HCT116 (cell line): Measurements from ENCODE around the gene SLC24A5. TPM values are rescaled to one million over a fixed set of nuclear protein-coding genes. Genes with fewer than 3 reads are reported as not detected.

ENCODE experiments used
- ATAC-seq: fragments of 200-7000 bp; cut with Tn5 transposase; 2 replicates; pipeline ENCODE4 v1.9.1; 2020; ENCODE audit warnings: mild to moderate bottlenecking, moderate library complexity
- BruUV-seq: library from RNA; stranded (reverse); fragments of 400-500 nt; replicated peaks from 2 replicates; lab custom pipeline; 2021; lab: Mats Ljungman, UMichigan
- CTCF ChIA-PET: fragments of 300-600 bp; sonication (Branson Sonifier 250); formaldehyde crosslinking; loops from one replicate; lab custom pipeline; 2021; ENCODE audit warnings: antibody characterized with exemption; lab: Charles Lee
- POLR2A ChIA-PET: fragments of 300-600, 350-600 bp; sonication (Branson Sonifier 250); formaldehyde crosslinking; loops from one replicate; lab custom pipeline; 2021; ENCODE audit warnings: antibody characterized with exemption; lab: Charles Lee
- RAD21 ChIA-PET, 2 experiments: fragments of 300-600 bp; sonication (Branson Sonifier 250); formaldehyde crosslinking; loops; one replicate each; lab custom pipeline; 2023; ENCODE audit warnings: low total read pairs in 2 of 2; ENCODE audit not compliant: uncharacterized antibody in 2 of 2, unreplicated experiment in 2 of 2, low non-redundant PET in 1 of 2; lab: Charles Lee
- DNase-seq: peaks from one replicate; pipeline ENCODE4 v3.0.0-alpha.2; 2010; ENCODE audit warnings: low read depth, low spot score
- H2AFZ ChIP-seq: fragments of 200-600 bp; shearing (Covaris generic), sonication (generic); 2 replicates; pipeline ENCODE4 v1.6.1; 2017; ENCODE audit warnings: low read depth, mixed run types, mixed read lengths, antibody characterized with exemption, low read length; ENCODE audit not compliant: poor library complexity, severe bottlenecking
- H3K27ac ChIP-seq: 2 replicates; pipeline ENCODE4 v1.5.1; 2012; ENCODE audit warnings: low read depth, low read length
- H3K27me3 ChIP-seq: fragments of 200-600 bp; sonication (generic); 2 replicates; pipeline ENCODE4 v1.6.1; 2016; ENCODE audit warnings: mixed run types, low read length, mixed read lengths; ENCODE audit not compliant: insufficient read depth
- H3K36me3 ChIP-seq, 2 experiments: fragments of 200-500 bp in 1 of 2; fragments of 200-600 bp in 1 of 2; sonication (Bioruptor generic) in 1 of 2; sonication (generic) in 1 of 2; 2 replicates each; pipeline versions ENCODE4 v1.5.1 to v1.6.1; 2014 to 2016; ENCODE audit warnings: low read length in 2 of 2, inconsistent platforms in 1 of 2, mixed read lengths in 1 of 2, mixed run types in 1 of 2; ENCODE audit not compliant: insufficient read depth in 2 of 2, control insufficient read depth in 1 of 2
- H3K4me1 ChIP-seq, 2 experiments: fragments of 200-600 bp in 1 of 2; sonication (generic) in 1 of 2; 2 replicates each; pipeline versions ENCODE4 v1.5.1 to v1.6.1; 2012 to 2017; ENCODE audit warnings: low read length in 2 of 2, inconsistent platforms in 1 of 2, mild to moderate bottlenecking in 1 of 2, mixed read lengths in 1 of 2, mixed run types in 1 of 2, moderate library complexity in 1 of 2; ENCODE audit not compliant: insufficient read depth in 2 of 2, control insufficient read depth in 1 of 2
- H3K4me2 ChIP-seq: fragments of 200-600 bp; sonication (generic); 2 replicates; pipeline ENCODE4 v1.6.1; 2017; ENCODE audit warnings: mixed run types, low read length, mixed read lengths
- H3K4me3 ChIP-seq, 2 experiments: fragments of 200-600 bp in 1 of 2; sonication (generic) in 1 of 2; replicated peaks in 1 of 2; 2 replicates each; pipeline ENCODE4 v1.5.1; 2011 to 2016; ENCODE audit warnings: low read length in 2 of 2, control low read depth in 1 of 2, low read depth in 1 of 2, mild to moderate bottlenecking in 1 of 2, mixed read lengths in 1 of 2, mixed run types in 1 of 2
- H3K79me2 ChIP-seq: fragments of 200-600 bp; sonication (generic); 2 replicates; pipeline ENCODE4 v1.6.1; 2017; ENCODE audit warnings: mild to moderate bottlenecking, mixed run types, low read length, moderate library complexity, mixed read lengths; ENCODE audit not compliant: insufficient read depth
- H3K9ac ChIP-seq: fragments of 200-600 bp; sonication (generic); 2 replicates; pipeline ENCODE4 v1.6.1; 2016; ENCODE audit warnings: low read length, mixed read lengths
- H3K9me2 ChIP-seq: fragments of 200-600 bp; sonication (generic), shearing (Covaris generic); 2 replicates; pipeline ENCODE4 v1.6.1; 2017; ENCODE audit warnings: mixed run types, mild to moderate bottlenecking, moderate library complexity; ENCODE audit not compliant: insufficient read depth
- H3K9me3 ChIP-seq, 2 experiments: fragments of 200-500 bp in 1 of 2; fragments of 200-600 bp in 1 of 2; sonication (Bioruptor generic) in 1 of 2; sonication (generic) in 1 of 2; 2 replicates each; pipeline ENCODE4 v1.6.1; 2014 to 2017; ENCODE audit warnings: low read length in 2 of 2, mixed read lengths in 2 of 2, inconsistent platforms in 1 of 2, low read depth in 1 of 2, mild to moderate bottlenecking in 1 of 2, mixed run types in 1 of 2, moderate library complexity in 1 of 2; ENCODE audit not compliant: control insufficient read depth in 1 of 2, insufficient read depth in 1 of 2
- H4K20me1 ChIP-seq: fragments of 200-600 bp; sonication (generic), shearing (Covaris generic); 2 replicates; pipeline ENCODE4 v1.6.1; 2017; ENCODE audit warnings: mixed run types, mild to moderate bottlenecking, moderate library complexity; ENCODE audit not compliant: insufficient read depth
- ATF3 ChIP-seq: IDR thresholded peaks from 2 replicates; pipeline ENCODE4 v1.6.1; 2012
- CBX3 ChIP-seq: IDR thresholded peaks from 2 replicates; pipeline ENCODE4 v1.6.1; 2012; ENCODE audit warnings: low read depth
- CTCF ChIP-seq, 3 experiments: fragments of 200-600 bp in 1 of 3; sonication (generic) in 1 of 3; IDR thresholded peaks in 2 of 3; conservative IDR thresholded peaks in 1 of 3; 2 replicates each; pipeline ENCODE4 v1.5.1; 2012 to 2017; ENCODE audit warnings: low read depth in 2 of 3, low read length in 2 of 3, antibody characterized with exemption in 1 of 3, borderline replicate concordance in 1 of 3, control low read depth in 1 of 3, mild to moderate bottlenecking in 1 of 3, mixed read lengths in 1 of 3, mixed run types in 1 of 3, moderate library complexity in 1 of 3; ENCODE audit not compliant: insufficient read depth in 1 of 3
- EGR1 ChIP-seq: IDR thresholded peaks from 2 replicates; pipeline ENCODE4 v1.6.1; 2012; ENCODE audit warnings: low read depth
- EZH2phosphoT487 ChIP-seq: fragments of 200-600 bp; IDR thresholded peaks from 2 replicates; pipeline ENCODE4 v1.6.1; 2018; ENCODE audit warnings: antibody characterized with exemption, borderline replicate concordance
- FOSL1 ChIP-seq: IDR thresholded peaks from 2 replicates; pipeline ENCODE4 v1.6.1; 2012; ENCODE audit warnings: low read depth
- JUND ChIP-seq: IDR thresholded peaks from 2 replicates; pipeline ENCODE4 v1.6.1; 2012
- MAX ChIP-seq: IDR thresholded peaks from 2 replicates; pipeline ENCODE4 v1.6.1; 2012
- POLR2A ChIP-seq: IDR thresholded peaks from 2 replicates; pipeline ENCODE4 v1.7.0; 2011; ENCODE audit warnings: borderline replicate concordance; ENCODE audit not compliant: insufficient read depth, insufficient read length; ENCODE audit errors: extremely low read depth
- POLR2AphosphoS5 ChIP-seq: IDR thresholded peaks from 2 replicates; pipeline ENCODE4 v1.6.1; 2011; ENCODE audit warnings: mild to moderate bottlenecking, low read depth, low read length, moderate library complexity
- SIN3A ChIP-seq: IDR thresholded peaks from 2 replicates; pipeline ENCODE4 v1.6.1; 2012; ENCODE audit warnings: low read depth
- SRF ChIP-seq: IDR thresholded peaks from 2 replicates; pipeline ENCODE4 v1.6.1; 2012; ENCODE audit warnings: low read depth
- TCF7L2 ChIP-seq: IDR thresholded peaks from 2 replicates; pipeline ENCODE4 v1.7.0; 2011; ENCODE audit warnings: borderline replicate concordance, inconsistent platforms; ENCODE audit not compliant: insufficient read depth, insufficient read length; ENCODE audit errors: extremely low read depth
- YY1 ChIP-seq: IDR thresholded peaks from 2 replicates; pipeline ENCODE4 v1.6.1; 2011; ENCODE audit warnings: low read length, low read depth, moderate library complexity, mild to moderate bottlenecking; ENCODE audit not compliant: insufficient replicate concordance; ENCODE audit errors: extremely low read depth
- ZBTB33 ChIP-seq: IDR thresholded peaks from 2 replicates; pipeline ENCODE4 v1.6.1; 2011; ENCODE audit warnings: mild to moderate bottlenecking, low read length, moderate library complexity; ENCODE audit not compliant: insufficient replicate concordance; ENCODE audit errors: extremely low read depth
- ZFX ChIP-seq: fragments of 450-650 bp; IDR thresholded peaks from 2 replicates; pipeline ENCODE4 v1.6.1; 2017
- ZNF274 ChIP-seq: fragments of 200-500 bp; sonication (Bioruptor generic); IDR thresholded peaks from 2 replicates; pipeline ENCODE4 v1.6.1; 2014; ENCODE audit warnings: mild to moderate bottlenecking, low read depth, low read length, inconsistent platforms
- intact Hi-C: fragments of 100-400 bp; cut with micrococcal nuclease; formaldehyde crosslinking; loops from 2 replicates; pipeline ENCODE4 v1.10.0; 2022
- total RNA-seq: library from RNA; stranded (reverse); gene quantifications from one replicate; pipeline ENCODE4 v1.2.1, GENCODE V29; 2021; ENCODE audit not compliant: unreplicated experiment

The SLC24A5 gene
- total RNA-seq, 1 experiment from 2014 or later = not detected

GRCh38 chr15:48119277-48119676 is 1.5 kb upstream of the SLC24A5 start:
- ChIA-PET CTCF (no interaction called here), RAD21 (no interaction called here)
- no peak for DNase-seq

More at GRCh38 chr15:48119277-48119676, 1.5 kb upstream of the SLC24A5 start:
- Histone ChIP-seq H3K27me3 (peaks cover 14% of the 10 kb centered on the region; the same call in 1 of the 2 replicates), H3K4me1 (no peaks in the 10 kb centered on the region), H3K9me3 (no peaks in the 10 kb centered on the region), H3K27ac (no peak overlapping the region), H2AFZ (no peak overlapping the region)
- no TSS peak for BruUV-seq
- no peak for TF ChIP-seq ATF3
- TF ChIP-seq ZFX = no peak
- no peak for TF ChIP-seq SRF
- TF ChIP-seq TCF7L2 = no peak
- TF ChIP-seq SIN3A = no peak
- TF ChIP-seq EZH2phosphoT487 = no peak
- no peak for TF ChIP-seq JUND
- TF ChIP-seq POLR2A = no peak
- TF ChIP-seq CBX3 = no peak
- TF ChIP-seq MAX = no peak
- no peak for TF ChIP-seq YY1
- no peak for TF ChIP-seq POLR2AphosphoS5
- TF ChIP-seq ZNF274 = no peak
- TF ChIP-seq ZBTB33 = no peak
- TF ChIP-seq CTCF (IDR thresholded peaks at IDR 0.05 in 2 of 3, conservative IDR thresholded peaks at IDR 0.05 in 1 of 3; ENCODE audit: borderline replicate concordance in 1 of 3, insufficient read depth in 1 of 3, low read depth in 2 of 3, low read length in 2 of 3) = no peak
- no peak for TF ChIP-seq FOSL1
- no peak for TF ChIP-seq EGR1
- TF ChIP-seq, all 23 proteins: peak for 0
- H4K20me1 ChIP-seq = no peaks in the 10 kb centered on the region
- ATAC-seq = no peak
- no peaks in the 10 kb centered on the region for H3K79me2 ChIP-seq
- no peak overlapping the region for H3K9ac ChIP-seq
- H3K4me3 ChIP-seq = no peak overlapping the region
- no peak overlapping the region for H3K4me2 ChIP-seq
- intact Hi-C loops = no loop called here
- H3K36me3 ChIP-seq = no peaks in the 10 kb centered on the region
- H3K9me2 ChIP-seq = no peaks in the 10 kb centered on the region
- POLR2A ChIA-PET = no interaction called here
